ENCODE measurements around the gene PRAF2. TPM values are rescaled to one million over a fixed set of nuclear protein-coding genes. Genes with fewer than 3 reads are reported as not detected.

PRAF2 gene
- total and polyA plus RNA-seq, 2 of the 13 experiments (the other 11 are each of a cell fraction or from before 2014, with no cell fraction given) = 0.33 to 2.6 TPM

DNA sequence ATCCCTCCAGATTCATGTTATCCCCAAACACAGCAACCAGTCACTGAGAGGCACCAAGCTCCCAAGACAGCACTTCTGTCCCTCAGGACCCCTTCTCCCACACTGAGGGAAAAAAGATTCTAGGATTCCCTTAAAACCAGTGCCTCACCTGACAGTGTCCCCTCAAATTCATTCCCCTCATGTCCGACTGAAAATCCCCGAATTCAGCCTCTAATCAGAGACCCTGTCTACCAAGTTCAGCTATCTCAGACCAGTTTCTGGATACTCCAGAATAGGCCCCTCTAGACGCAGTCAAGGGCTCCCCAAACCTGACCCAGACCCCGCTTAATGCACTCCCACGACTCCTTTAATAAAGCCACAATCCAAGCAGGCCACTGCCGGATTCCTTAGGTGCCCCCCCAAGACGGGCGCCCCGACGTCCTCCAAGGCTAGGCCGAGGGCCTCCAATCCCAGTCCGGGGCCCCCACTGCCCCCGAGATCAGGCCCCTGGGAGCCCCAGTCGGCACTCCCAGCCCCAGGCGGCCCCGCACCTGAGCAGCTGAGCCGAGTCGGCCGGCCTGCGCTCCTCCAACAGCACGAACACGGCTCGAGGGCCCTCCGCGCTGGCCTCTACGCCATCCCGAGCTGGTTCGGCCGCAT, 31.1 kb downstream of the PRAF2 start (continued):
- TF ChIP-seq ZKSCAN8 (CRISPR knock-in tag; IDR thresholded peaks at IDR 0.05; ENCODE audit: borderline replicate concordance) = no peak
- TF ChIP-seq ZNF326 (CRISPR knock-in tag; IDR thresholded peaks at IDR 0.05; ENCODE audit: borderline replicate concordance) = no peak
- no peak for TF ChIP-seq ZBTB42 (CRISPR knock-in tag; IDR thresholded peaks at IDR 0.05)
- no peak for TF ChIP-seq HMGA1 (CRISPR knock-in tag; conservative IDR thresholded peaks at IDR 0.05)
- TF ChIP-seq, protein P1, sequence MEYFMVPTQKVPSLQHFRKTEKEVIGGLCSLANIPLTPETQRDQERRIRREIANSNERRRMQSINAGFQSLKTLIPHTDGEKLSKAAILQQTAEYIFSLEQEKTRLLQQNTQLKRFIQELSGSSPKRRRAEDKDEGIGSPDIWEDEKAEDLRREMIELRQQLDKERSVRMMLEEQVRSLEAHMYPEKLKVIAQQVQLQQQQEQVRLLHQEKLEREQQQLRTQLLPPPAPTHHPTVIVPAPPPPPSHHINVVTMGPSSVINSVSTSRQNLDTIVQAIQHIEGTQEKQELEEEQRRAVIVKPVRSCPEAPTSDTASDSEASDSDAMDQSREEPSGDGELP (IDR thresholded peaks at IDR 0.05; ENCODE audit: borderline replicate concordance, low read depth) = 0 out of 2 replicates have a peak, but pooled peaks have one; percentile 21
- no peak for TF ChIP-seq BRD4 (CRISPR knock-in tag; IDR thresholded peaks at IDR 0.05)
- TF ChIP-seq, protein P2, sequence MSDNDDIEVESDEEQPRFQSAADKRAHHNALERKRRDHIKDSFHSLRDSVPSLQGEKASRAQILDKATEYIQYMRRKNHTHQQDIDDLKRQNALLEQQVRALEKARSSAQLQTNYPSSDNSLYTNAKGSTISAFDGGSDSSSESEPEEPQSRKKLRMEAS (IDR thresholded peaks at IDR 0.05) = no peak
- no peak for TF ChIP-seq ZNF747 (CRISPR knock-in tag; IDR thresholded peaks at IDR 0.05; ENCODE audit: borderline replicate concordance)
- no peak for TF ChIP-seq RFX5 (IDR thresholded peaks at IDR 0.05; ENCODE audit: low read depth, low read length)
- TF ChIP-seq, protein P3, sequence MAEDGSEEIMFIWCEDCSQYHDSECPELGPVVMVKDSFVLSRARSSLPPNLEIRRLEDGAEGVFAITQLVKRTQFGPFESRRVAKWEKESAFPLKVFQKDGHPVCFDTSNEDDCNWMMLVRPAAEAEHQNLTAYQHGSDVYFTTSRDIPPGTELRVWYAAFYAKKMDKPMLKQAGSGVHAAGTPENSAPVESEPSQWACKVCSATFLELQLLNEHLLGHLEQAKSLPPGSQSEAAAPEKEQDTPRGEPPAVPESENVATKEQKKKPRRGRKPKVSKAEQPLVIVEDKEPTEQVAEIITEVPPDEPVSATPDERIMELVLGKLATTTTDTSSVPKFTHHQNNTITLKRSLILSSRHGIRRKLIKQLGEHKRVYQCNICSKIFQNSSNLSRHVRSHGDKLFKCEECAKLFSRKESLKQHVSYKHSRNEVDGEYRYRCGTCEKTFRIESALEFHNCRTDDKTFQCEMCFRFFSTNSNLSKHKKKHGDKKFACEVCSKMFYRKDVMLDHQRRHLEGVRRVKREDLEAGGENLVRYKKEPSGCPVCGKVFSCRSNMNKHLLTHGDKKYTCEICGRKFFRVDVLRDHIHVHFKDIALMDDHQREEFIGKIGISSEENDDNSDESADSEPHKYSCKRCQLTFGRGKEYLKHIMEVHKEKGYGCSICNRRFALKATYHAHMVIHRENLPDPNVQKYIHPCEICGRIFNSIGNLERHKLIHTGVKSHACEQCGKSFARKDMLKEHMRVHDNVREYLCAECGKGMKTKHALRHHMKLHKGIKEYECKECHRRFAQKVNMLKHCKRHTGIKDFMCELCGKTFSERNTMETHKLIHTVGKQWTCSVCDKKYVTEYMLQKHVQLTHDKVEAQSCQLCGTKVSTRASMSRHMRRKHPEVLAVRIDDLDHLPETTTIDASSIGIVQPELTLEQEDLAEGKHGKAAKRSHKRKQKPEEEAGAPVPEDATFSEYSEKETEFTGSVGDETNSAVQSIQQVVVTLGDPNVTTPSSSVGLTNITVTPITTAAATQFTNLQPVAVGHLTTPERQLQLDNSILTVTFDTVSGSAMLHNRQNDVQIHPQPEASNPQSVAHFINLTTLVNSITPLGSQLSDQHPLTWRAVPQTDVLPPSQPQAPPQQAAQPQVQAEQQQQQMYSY (CRISPR knock-in tag; IDR thresholded peaks at IDR 0.05) = no peak
- TF ChIP-seq ZSCAN25 (CRISPR knock-in tag; IDR thresholded peaks at IDR 0.05) = no peak
- TF ChIP-seq, protein P4, sequence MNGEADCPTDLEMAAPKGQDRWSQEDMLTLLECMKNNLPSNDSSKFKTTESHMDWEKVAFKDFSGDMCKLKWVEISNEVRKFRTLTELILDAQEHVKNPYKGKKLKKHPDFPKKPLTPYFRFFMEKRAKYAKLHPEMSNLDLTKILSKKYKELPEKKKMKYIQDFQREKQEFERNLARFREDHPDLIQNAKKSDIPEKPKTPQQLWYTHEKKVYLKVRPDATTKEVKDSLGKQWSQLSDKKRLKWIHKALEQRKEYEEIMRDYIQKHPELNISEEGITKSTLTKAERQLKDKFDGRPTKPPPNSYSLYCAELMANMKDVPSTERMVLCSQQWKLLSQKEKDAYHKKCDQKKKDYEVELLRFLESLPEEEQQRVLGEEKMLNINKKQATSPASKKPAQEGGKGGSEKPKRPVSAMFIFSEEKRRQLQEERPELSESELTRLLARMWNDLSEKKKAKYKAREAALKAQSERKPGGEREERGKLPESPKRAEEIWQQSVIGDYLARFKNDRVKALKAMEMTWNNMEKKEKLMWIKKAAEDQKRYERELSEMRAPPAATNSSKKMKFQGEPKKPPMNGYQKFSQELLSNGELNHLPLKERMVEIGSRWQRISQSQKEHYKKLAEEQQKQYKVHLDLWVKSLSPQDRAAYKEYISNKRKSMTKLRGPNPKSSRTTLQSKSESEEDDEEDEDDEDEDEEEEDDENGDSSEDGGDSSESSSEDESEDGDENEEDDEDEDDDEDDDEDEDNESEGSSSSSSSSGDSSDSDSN (CRISPR knock-in tag; IDR thresholded peaks at IDR 0.05) = peak; percentile 45
- no peak for TF ChIP-seq ZNF883 (CRISPR knock-in tag; IDR thresholded peaks at IDR 0.05; ENCODE audit: not compliant biosample characterization)
- TF ChIP-seq SIN3A (IDR thresholded peaks at IDR 0.05; ENCODE audit: borderline replicate concordance, low read depth, low read length) = no peak
- TF ChIP-seq IKZF1 (IDR thresholded peaks at IDR 0.05) = no peak
- TF ChIP-seq FOXM1 (CRISPR knock-in tag; IDR thresholded peaks at IDR 0.05) = no peak
- TF ChIP-seq PLRG1 (conservative IDR thresholded peaks at IDR 0.05) = no peak
- no peak for TF ChIP-seq KLF9 (CRISPR knock-in tag; IDR thresholded peaks at IDR 0.05; ENCODE audit: low read depth)
- TF ChIP-seq ZNF777 (CRISPR knock-in tag; IDR thresholded peaks at IDR 0.05) = peak; percentile 63; the same call in 1 of the 2 replicates
- TF ChIP-seq RORA (CRISPR knock-in tag; IDR thresholded peaks at IDR 0.05) = no peak
- peak; percentile 16; the same call in 1 of the 2 replicates for TF ChIP-seq TBX2 (CRISPR knock-in tag; IDR thresholded peaks at IDR 0.05; ENCODE audit: borderline replicate concordance)
- no peak for TF ChIP-seq SMAD3 (CRISPR knock-in tag; IDR thresholded peaks at IDR 0.05)
- no peak for TF ChIP-seq FOXP1 (IDR thresholded peaks at IDR 0.05)
- TF ChIP-seq FOXP1 (CRISPR knock-in tag; IDR thresholded peaks at IDR 0.05) = no peak
